Measurements from ENCODE around the gene H2AZ2.
"Not testable (repeated sequence)": the region's sequence is repeated elsewhere in the genome, so short reads cannot be mapped to it uniquely, and the experiment has no call there.

Gene H2AZ2

DNA sequence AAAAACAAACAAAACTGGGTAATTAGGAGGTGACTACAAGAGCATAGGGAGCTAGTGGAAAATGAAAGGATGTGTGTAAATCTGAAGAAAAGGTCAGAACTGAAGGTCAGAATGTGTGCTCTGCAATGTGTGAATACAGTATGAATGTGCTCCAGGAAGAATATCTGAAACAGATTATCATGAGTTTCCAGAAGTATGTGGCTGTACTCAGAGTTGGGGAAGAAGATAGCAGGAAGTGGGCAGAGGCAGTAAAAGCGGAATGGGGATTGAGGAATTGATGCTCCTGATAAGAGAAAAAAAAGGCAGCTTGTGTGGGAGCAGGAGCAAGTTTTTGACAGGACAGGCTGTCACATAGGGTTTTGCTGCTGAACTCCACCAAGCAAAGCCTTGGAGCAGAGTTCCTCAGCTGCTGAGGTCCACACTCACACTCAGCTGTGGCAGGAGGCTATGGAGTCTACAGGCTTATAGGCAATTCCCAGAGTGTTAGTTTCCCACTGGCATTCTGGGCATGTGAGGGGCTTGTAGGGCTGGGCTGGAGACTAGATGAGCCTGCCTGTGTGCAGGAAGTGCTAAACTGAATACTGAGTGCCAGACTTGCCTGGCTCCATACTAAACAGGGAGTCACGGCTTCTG lies 22.9 kb downstream of the H2AZ2 start:
- no peak for DNase-seq (ENCODE audit: low read depth in 1 of 2, low spot score in 1 of 2)
- in situ Hi-C loops (cut with HindIII; ENCODE audit: low pct_unique_long_range_greater_than_20kb, low sequenced_read_pairs), result no loop called here

GRCh38 chr7:44823255-44823781 lies 24.6 kb downstream of the H2AZ2 start:
- DNase-seq (ENCODE audit: low read depth in 1 of 2, low spot score in 1 of 2), result no peak
- in situ Hi-C loops (cut with HindIII; ENCODE audit: low pct_unique_long_range_greater_than_20kb, low sequenced_read_pairs), result no loop called here
- no peak for TF ChIP-seq JUND (IDR thresholded peaks at IDR 0.05; ENCODE audit: low read depth)

More for the DNA sequence above, 22.9 kb downstream of the H2AZ2 start:
- TF ChIP-seq JUND (IDR thresholded peaks at IDR 0.05; ENCODE audit: low read depth), result no peak

DNA sequence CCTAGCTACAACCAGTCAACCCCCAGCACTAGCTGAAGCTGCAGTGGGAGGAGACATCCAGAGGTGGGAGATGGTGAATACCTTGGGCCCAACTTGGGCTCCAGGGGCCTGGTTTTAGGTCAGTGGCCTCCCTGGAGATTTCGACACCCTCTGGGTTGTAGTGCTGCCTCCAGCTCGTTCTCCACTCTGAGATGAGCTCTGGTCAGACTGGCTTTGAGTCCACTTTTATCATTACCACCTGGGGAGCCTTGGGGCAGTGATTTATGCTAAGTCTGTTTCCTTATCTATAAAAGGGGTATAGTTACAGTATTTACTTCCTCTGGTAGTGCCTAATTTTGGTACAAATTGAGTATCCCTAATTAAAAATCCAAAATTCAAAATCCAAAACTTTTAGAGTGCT lies 28.6 kb downstream of the H2AZ2 start:
- DNase-seq (ENCODE audit: low read depth in 1 of 2, low spot score in 1 of 2), result no peak
- in situ Hi-C loops (cut with HindIII; ENCODE audit: low pct_unique_long_range_greater_than_20kb, low sequenced_read_pairs), result no loop called here
- TF ChIP-seq JUND (IDR thresholded peaks at IDR 0.05; ENCODE audit: low read depth), result no peak

DNA sequence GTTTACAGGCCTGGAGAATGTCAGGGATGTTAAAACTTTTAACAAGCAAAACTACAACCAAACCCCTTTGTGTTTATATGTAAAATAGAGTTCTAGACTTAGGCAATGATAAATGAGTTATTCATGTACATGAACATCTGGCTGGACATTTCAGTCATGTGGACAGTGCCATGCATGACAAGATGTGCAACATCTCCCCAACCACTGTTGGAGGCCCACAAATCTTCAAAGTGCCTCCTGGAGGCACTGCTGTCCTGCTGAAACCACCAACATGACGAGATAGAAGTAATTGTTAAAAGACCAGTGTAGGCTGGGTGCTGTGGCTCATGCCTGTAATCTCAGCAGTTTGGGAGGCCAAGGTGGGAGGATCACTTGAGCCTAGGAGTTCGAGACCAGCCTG lies 33.0 kb downstream of the H2AZ2 start:
- TF ChIP-seq JUND (IDR thresholded peaks at IDR 0.05; ENCODE audit: low read depth), result no peak
- in situ Hi-C loops (cut with HindIII; ENCODE audit: low pct_unique_long_range_greater_than_20kb, low sequenced_read_pairs), result no loop called here
- peak in 1 of 2 experiments; percentile 44 for DNase-seq (ENCODE audit: low read depth in 1 of 2, low spot score in 1 of 2)

DNA sequence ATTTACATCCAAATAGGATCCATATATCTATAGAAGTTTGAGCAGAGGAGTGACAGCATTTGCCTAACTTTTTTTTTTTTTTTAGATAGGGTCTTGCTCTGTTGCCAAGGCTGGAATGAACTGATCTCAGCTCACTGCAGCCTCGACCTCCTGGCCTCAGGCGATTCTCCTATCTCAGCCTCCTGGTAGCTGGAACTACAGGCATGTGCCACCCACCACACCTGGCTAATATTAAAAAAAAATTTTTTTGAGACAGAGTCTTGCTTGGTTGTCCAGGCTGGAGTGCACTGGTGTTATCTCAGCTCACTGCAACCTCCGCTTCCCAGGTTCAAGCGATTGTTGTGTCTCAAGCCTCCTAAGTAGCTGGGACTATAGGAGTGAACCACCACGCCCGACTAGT lies 36.3 kb downstream of the H2AZ2 start:
- in situ Hi-C loops (cut with HindIII; ENCODE audit: low pct_unique_long_range_greater_than_20kb, low sequenced_read_pairs), result no loop called here
- TF ChIP-seq JUND (IDR thresholded peaks at IDR 0.05; ENCODE audit: low read depth), result no peak
- no peak for DNase-seq (ENCODE audit: low read depth in 1 of 2, low spot score in 1 of 2)

DNA sequence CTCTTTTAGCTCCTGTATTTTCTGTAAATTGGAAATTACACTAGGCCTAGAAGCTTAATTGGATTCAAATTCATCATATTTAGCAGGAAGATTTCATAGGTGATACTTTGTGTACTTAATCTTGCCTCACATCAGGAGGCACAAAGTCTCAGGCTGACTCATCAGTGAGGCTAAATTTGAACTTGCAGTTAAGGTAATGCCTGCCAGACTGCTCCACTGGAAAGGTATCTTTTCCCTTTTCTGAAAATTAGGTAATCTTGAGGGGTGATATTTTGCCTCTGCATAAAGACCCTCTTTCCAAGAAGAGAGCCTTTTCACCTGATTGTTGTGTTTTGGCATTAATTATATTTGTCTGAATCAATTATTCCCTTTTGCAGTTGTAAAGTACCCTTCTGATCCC lies 36.8 kb downstream of the H2AZ2 start:
- DNase-seq (ENCODE audit: low read depth in 1 of 2, low spot score in 1 of 2), result no peak
- in situ Hi-C loops (cut with HindIII; ENCODE audit: low pct_unique_long_range_greater_than_20kb, low sequenced_read_pairs), result no loop called here
- TF ChIP-seq JUND (IDR thresholded peaks at IDR 0.05; ENCODE audit: low read depth), result no peak

DNA sequence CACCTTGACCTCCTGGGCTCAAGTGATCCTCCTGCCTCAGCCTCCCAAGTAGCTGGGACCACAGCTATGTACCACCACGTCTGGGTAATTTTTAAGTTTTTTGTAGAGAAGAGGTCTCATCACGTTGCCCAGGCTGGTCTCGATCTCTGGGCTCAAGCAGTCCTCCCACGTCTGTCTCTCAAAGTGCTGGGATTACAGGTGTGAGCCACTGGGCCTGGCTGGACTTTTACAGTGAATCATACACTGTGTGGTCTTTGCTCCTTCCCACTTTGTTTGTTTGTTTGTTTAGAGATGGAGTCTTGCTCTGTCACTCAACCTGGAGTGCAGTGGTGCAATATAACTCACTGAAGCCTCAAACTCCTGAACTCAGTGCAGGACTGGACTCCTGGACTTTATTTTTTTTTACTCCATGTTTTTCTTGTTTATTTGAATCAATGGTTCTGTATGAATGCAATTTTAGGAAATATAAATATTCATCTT lies 38.9 kb downstream of the H2AZ2 start:
- in situ Hi-C loops (cut with HindIII; ENCODE audit: low pct_unique_long_range_greater_than_20kb, low sequenced_read_pairs), result no loop called here
- no peak for DNase-seq (ENCODE audit: low read depth in 1 of 2, low spot score in 1 of 2)
- TF ChIP-seq JUND (IDR thresholded peaks at IDR 0.05; ENCODE audit: low read depth), result no peak

- in situ Hi-C loops (cut with HindIII; ENCODE audit: low pct_unique_long_range_greater_than_20kb, low sequenced_read_pairs), result no loop called here
- TF ChIP-seq JUND (IDR thresholded peaks at IDR 0.05; ENCODE audit: low read depth), result no peak
Measured at GRCh38 chr7:44805950-44806349, 41.9 kb downstream of the H2AZ2 start.

GRCh38 chr7:44803828-44804519 lies 43.9 kb downstream of the H2AZ2 start:
- DNase-seq (ENCODE audit: low read depth in 1 of 2, low spot score in 1 of 2); in situ Hi-C loops (cut with HindIII; ENCODE audit: low pct_unique_long_range_greater_than_20kb, low sequenced_read_pairs): not testable (repeated sequence)

More at GRCh38 chr7:44805950-44806349, 41.9 kb downstream of the H2AZ2 start:
- DNase-seq (ENCODE audit: low read depth in 1 of 2, low spot score in 1 of 2), result no peak

GRCh38 chr7:44802418-44803025 lies 45.4 kb downstream of the H2AZ2 start:
- no peak for DNase-seq (ENCODE audit: low read depth in 1 of 2, low spot score in 1 of 2)
- in situ Hi-C loops (cut with HindIII; ENCODE audit: low pct_unique_long_range_greater_than_20kb, low sequenced_read_pairs), result no loop called here
- no peak for TF ChIP-seq JUND (IDR thresholded peaks at IDR 0.05; ENCODE audit: low read depth)

GRCh38 chr7:44801890-44802289 lies 46.0 kb downstream of the H2AZ2 start:
- TF ChIP-seq JUND (IDR thresholded peaks at IDR 0.05; ENCODE audit: low read depth), result no peak
- DNase-seq (ENCODE audit: low read depth in 1 of 2, low spot score in 1 of 2), result no peak
- in situ Hi-C loops (cut with HindIII; ENCODE audit: low pct_unique_long_range_greater_than_20kb, low sequenced_read_pairs), result no loop called here

- in situ Hi-C loops (cut with HindIII; ENCODE audit: low pct_unique_long_range_greater_than_20kb, low sequenced_read_pairs), result no loop called here
- DNase-seq (ENCODE audit: low read depth in 1 of 2, low spot score in 1 of 2), result no peak
- no peak for TF ChIP-seq JUND (IDR thresholded peaks at IDR 0.05; ENCODE audit: low read depth)
Measured at GRCh38 chr7:44799939-44800338, 47.9 kb downstream of the H2AZ2 start.
